HG02970 (cell line): ENCODE results near the gene CEP44.
A peak's percentile ranks its signal among the peaks of the same experiment; 100 is the strongest.
"Not testable (repeated sequence)": the region's sequence is repeated elsewhere in the genome, so short reads cannot be mapped to it uniquely, and the experiment has no call there.

Experiments used
- ATAC-seq: cut with Tn5 transposase; IDR thresholded peaks from one replicate; pipeline ENCODE4 v1.9.1; 2021; ENCODE audit warnings: mild to moderate bottlenecking, moderate library complexity, moderate number of reproducible peaks; ENCODE audit not compliant: unreplicated experiment, low FRiP score

Gene CEP44

DNA sequence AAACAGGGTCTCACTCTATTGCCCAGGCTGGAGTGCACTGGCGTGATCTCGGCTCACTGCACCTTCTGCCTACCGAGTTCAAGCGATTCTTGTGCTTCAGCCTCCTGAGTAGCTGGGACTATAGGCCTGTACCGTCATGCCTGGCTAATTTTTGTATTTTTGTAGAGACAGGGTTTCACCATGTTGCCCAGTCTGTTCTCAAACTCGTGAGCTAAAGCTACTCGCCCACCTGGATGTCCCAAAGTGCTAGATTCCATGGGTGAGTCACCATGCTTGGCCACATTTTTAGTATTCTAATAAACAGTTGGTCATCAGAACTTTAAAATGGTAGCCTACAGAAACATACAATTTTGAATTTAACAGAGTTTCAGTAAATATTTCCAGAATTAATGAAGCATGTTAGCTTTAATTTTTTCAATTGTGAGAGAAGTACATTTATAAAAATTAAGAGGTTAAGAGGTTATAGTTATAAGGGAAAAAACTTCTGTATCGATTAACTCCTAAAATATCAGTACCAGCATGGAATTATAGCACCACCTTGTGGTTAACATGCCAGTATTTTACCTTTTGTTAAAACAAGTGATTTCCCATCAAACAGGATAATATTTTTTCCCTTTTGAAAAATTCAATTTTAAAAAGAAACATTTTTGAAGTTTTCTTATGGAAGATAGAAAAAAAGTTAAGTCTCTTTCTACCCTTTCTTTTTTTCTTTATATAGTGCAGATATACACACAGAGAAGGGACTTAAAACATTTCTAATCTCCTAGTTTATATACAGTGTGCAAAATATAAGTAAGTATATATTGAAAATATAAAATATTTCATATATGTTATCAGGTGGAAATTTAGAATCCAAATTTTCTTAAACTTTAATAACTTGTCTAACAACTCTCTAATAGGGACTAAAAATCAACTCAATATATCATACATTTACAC lies 35.4 kb downstream of the CEP44 start:
- ATAC-seq: no peak

DNA sequence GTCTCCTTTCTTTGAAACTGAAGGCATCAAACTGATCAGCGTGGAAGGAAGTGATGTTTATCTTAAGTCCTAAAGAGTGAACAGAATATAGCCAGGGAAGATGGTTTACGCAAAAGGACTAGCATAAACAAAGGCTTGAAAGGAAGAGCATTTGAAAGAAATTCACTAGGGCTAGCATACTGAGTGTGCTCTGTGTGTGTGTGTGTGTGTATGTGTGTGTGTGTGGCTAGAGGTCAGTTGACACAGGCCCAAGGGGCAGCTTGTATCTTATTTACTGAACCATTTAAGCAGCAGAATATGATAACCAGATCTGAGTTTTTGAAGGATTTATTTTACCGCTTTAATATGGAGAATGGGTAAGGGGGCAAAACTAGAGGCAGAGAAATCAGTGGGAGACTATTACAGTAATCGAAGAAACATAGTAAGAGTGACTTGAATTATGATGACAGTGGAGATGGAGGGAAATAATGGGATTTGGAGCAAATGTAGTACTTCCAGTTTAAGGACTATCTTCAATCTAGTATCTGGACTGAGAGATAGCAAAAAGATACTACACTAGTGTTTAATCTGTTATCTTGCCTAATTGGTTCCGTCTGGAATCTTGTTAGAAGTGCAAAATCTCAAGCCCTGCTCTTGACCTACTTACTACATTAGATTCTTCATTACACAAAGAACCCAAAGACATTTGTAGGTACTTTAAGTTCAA lies 36.9 kb downstream of the CEP44 start:
- no peak for ATAC-seq

DNA sequence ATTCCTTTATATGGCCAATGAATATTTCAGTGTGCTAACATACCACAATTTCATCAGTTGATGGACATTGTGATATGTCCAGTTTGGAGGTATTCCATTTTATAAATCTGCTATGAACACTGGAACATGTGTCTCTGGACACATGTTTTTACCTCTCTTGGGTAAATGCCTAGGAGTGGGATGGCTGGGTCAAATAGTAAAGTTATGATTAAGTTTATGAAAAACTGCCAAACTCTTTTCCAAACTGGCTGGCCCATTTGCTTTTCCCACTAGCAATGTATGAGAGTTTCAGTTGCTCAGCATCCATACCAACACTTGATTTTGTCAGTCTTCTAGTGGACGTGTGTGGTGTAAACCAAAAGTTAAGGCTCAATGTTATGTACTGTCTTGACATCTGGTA lies 40.5 kb downstream of the CEP44 start:
- no peak for ATAC-seq

DNA sequence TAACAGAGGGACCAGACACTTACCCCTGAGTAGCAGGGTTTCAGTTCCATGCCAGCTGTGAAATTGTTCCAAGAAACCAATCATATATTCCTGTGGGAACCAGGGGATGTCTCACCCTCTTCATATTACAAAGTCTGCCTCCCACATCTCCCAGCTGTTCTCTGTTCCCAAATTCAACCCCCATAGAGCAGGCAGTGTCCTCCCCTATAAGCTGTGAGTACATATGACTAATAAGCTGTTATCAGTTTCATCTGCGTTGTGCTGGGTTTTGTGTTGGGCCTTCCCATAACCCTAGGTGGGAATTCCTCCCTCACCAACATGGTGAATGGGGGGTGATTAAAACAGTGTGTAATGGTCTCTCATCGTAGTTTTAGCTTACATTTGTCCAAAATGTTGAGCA lies 41.0 kb downstream of the CEP44 start:
- ATAC-seq: no peak

DNA sequence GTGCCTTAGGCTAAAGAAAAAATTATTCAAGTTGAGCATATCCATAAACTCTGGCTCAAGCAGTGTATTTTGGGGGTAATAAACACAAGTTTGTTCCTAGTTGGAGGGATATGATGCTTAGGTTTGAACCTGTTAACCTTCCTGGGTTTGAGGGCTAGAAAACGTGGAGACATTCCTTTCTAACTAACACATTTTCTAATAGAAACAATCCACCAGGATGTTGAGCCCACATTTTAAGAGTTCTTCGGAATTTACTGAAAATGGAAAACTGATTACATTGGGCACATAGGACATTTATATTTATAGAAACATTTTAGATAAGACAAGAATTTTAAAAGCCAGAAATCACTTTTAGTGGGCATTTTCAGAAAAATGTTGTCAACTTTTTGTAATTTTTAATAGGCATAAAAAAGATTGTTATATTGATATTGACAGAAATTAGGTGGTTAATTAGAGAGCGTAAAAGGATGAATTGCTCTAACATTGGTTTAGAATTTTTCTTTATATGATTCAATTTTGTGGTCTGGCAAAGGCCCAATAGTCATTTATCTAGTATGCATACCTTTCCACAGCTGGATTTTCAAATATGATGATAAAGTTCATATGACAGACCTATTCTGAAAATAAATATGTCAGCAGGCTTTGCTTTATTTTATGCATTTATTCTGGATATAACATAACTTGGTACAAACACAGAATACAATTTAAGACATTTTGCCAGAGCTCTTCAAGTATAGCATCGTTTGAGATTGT lies 49.2 kb downstream of the CEP44 start:
- ATAC-seq: no peak

DNA sequence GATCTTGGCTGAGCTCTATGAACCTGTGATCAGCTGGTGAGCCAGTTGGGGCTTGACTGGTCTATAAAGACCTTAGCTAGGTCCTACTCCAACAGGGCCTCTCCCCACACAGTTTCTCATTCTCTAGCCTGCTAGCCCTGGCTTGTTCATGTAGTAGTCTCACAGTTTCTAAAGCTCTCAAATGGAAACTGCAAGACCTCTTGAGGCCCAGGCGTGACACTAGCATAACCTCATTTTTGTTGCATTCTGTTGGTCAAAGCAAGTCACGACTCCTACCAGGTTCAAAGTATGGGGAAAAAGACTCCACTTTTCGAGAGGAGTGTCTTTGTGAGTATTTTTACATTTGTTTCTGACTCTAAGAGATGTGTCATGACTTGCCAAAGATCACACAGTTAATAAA lies 50.9 kb downstream of the CEP44 start:
- peak; percentile 91 for ATAC-seq

DNA sequence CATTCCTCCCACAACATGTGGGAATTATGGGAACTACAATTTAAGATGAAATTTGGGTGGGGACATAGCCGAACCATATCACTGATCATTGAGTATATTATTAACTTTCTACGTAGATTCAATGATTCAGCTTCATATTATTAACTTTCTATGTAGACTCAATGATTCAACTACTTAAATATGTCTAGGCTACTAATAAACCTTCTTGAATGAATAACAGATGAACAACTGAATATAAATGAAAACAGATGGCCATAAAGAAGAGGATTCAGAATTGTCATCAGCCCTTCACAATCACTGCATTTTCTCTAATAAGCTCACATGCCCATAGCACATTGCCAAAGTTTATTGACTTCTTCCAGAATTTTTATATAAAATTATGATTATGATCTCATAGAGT lies 57.0 kb downstream of the CEP44 start:
- no peak for ATAC-seq

DNA sequence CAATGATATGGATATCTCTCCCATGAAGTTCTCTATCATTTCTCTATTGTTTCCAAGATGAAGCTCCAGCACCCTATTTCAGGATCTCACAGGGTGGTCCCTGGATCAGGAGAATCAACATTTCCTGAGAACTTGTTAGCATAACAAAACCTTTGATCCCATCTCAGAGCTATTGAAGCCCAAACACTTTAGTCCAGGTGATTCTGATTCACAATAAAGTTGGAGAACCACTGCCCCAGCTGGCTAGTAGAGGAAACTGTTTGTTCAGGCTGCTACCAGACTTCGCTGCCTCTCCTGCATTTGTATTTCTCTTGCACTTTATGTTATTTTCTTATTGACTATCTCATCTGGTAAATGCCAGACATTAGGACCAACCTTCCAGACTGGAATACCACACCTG lies 65.4 kb downstream of the CEP44 start:
- no peak for ATAC-seq

DNA sequence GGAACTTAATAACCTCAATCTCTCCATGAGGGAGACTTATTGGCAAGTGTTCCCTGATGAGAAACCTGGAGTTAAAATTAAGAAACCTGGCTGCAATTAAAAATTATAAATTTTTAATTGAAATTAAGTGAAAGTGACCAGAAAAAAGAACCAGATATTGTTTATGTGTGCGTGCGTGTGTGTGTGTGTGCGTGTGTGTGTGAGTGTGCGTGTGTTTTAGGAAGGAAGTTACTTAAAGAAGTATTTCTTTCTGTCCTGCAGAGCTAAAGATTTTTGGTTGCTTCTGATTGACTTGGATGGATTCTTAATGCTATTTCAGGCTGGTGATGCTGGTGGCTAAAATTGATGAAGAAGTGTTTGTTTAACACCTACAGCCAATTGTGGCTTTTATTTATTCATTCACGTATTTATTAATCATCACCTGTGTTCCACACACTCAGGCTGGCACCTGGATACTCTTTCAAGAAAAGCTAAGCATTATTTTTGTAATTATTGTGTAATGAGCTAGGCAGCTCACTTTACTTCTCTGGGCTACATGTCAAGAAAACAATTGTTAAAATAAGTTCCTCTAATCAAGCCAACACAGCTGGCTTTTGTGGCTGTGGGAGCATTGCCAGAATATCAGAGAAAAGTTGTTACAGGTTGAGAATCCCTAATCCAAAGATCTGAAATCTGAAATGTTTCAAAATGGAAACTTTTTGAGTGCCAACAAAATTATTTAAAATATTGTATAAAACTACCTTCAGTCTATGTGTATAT lies 68.5 kb downstream of the CEP44 start:
- no peak for ATAC-seq

DNA sequence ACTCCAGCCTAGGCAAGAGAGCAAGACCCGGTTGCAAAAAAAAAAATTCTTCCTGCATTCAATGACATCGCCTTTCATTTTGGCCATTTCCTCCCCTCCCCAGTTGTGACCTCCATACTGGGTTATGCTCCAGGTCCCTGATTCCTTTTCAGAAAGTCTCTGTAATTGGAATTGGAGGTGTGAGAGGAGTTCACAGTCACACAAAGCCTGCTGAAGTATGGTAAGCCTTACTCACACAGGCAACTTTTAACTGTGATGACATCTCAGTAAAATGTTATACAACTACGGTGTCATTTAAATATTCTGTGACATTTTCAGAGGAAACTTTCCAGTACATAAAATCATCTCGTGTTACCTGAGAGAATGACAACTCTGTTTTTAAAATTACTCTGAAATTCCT lies 73.6 kb downstream of the CEP44 start:
- no peak for ATAC-seq

DNA sequence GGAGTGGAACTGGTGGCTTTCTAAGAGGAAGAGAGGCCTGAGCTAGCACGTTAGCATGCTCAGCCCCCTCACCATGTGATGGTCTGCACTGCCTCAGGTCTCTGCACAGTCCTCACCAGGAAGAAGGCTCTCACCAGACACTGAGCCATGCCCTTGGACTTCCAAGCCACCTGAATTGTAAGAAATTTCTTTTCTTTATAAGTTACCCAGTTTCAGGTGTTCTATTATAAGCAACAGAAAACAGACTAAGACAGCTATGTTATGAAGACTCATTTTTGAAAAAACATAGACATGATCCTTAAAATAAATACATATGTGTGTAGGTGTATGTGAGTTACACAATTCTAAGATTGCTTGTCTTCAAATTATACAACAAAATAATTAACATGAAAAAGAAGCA lies 74.7 kb downstream of the CEP44 start:
- peak; percentile 37 for ATAC-seq

DNA sequence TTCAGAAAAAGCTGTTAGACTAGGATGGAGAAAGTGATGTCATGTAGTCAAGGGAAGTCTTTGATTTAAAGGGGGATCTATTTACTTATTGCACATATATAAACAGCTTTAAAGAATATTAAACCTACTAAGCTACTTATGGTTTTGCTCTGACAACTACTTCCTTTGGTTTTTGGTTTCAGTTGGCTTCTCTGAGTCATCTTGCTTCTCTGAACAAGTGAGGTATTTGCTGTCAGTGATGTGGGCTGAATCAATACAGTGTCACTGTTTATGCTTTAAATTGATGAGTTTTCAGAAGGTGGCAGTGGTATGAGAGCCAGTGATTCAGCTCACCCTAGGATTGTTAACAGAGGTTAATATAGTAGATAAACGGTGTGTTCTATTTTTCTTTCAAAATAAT lies 75.1 kb downstream of the CEP44 start:
- peak; percentile 99 for ATAC-seq

DNA sequence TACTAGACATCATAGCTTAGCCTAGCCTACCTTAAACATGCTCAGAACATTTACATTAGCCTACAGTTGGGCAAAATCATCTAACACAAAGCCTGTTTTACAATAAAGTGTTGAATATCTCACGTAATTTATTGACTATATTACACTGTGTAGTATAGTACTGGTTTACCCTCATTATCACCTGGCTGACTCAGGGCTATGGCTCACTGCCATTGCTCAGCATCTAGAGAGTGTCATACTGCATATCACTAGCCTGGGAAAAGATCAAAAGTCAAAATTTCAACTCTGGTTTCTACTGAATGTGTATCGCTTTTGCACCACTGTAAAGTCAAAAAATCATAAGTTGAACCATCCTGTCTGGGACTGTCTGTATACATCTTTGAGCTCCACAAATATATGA lies 78.6 kb downstream of the CEP44 start:
- ATAC-seq: no peak

DNA sequence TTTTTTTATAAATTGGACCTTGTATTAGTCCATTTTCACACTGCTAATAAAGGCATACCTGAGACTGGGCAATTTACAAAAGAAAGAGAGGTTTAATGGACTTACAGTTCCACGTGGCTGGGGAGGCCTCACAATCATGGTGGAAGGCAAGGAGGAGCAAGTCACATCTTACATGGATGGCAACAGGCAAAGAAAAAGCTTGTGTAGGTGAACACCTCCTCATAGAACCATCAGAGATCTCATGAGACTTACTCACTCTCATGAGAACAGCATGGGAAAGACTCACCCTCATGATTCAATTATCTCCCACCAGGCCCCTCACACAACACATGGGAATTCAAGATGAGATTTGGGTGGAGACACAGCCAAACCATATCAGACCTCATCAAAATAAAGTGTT lies 80.1 kb downstream of the CEP44 start:
- ATAC-seq: not testable (repeated sequence)

DNA sequence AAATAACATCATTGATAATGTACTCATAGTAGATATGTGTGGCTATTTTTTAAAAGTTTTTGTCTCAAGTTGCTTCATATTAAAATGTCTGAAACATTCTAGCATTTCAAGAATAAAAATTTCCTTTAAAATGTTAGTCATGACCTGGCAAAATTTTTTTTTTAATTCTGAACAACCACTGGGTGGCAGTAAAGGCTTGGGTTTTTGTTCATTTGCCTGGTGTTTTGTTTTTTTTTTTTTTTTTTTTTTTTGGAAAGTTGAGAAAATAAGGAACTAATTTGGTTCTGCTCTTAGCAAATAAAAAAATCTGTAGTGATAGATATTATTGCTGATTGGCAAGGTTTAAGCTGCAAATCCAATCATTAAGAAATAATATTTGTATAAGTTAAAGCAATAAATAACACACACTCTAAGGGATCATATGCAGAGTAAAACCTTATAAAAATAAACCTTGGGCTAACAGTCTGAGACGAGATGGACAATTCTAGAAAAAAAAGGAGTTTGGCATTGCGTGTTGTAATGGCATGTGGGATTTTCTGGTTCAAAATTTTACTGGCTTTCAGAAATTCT lies 81.4 kb downstream of the CEP44 start:
- no peak for ATAC-seq

DNA sequence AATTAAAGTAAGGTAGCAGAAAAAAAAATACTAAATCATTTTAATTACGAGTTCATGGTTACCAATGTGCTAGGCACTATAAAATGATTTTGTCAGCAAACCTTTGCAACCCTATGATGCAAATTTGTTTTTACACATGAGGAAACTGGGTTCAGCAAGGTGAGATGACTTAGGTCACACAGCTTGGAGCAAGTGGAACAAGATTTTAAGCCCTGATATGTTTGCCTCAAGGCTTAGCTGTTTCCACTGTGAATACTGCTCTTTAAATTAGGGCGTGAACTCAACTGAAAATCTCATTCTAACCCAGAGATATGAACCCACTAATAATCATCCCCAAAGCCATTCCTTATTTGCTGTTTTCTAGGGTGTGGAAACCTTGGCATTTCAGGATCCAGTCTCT lies 86.3 kb downstream of the CEP44 start:
- no peak for ATAC-seq

DNA sequence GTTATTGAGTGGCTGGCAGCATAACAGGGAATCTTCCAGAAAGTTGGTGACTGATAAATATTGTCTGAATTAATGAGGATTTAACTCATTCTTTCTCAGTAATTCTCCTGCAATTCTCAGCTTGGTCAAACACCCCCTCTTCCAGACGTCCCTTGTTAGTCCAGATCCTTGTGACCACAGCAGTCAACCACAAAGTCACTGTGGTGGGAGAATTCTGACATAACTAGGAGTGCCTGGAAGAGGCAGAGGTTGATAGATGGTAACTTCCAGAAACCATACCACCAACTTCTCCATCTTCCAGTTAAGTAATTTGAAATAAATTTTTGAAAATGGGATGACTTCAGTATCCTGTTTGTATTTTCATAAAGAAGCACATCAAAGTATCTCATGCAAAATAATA lies 90.1 kb downstream of the CEP44 start:
- ATAC-seq: no peak

DNA sequence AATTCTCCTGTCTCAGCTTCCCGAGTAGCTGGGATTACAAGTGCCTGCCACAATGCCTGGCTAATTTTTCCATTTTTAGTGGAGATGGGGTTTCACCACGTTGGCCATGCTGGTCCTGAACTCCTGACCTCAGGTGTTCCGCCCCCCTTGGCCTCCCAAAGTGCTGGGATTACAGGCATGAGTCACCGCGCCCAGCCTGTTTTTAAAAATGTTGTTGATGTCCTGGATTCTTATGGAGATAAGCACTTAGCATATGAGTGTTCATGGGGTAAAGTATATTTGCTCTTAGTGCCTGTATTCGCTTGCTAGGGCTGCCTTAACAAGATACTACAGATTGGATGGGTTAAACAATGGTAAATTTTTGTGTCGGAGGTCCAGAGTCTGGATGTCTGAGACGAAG lies 91.7 kb downstream of the CEP44 start:
- ATAC-seq: no peak

DNA sequence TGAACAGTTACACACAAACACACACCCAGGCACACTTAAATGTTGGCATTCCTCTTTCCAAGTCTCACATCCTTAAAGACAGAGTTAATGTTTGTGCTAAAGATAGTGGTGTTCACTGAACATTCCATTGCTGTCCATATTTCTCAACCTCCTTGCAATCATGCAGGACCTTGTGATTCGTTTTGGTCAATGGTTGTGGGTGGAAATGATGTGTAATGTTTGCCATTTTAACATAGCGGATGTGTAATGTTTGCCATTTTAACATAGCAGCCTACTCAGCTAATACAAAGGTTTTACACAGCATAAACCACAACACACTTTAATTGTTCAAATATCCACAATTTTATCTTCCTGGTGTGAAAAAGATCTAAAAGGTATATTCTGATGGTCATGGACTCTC lies 93.9 kb downstream of the CEP44 start:
- ATAC-seq: no peak

DNA sequence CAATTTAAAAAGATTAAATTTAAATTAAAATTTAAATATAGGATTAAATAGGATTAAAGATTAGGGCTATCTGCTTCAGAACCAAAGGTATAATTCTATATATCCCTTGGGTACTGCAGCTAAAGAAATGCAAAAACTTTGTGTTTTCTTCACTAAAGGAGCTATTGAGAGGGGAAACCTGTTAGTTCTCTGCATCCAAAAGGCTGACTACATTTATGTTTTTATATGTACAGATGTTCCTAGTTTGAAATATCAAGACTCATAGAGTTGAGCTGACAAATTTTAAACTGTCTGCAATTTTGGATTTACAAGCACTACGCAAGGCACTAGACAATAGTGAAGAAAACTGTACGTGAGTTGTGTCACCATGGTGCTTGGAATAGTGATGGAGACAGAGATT lies 95.2 kb downstream of the CEP44 start:
- ATAC-seq: no peak
